ENCODE results near the gene DYSF.

DYSF gene

DNA sequence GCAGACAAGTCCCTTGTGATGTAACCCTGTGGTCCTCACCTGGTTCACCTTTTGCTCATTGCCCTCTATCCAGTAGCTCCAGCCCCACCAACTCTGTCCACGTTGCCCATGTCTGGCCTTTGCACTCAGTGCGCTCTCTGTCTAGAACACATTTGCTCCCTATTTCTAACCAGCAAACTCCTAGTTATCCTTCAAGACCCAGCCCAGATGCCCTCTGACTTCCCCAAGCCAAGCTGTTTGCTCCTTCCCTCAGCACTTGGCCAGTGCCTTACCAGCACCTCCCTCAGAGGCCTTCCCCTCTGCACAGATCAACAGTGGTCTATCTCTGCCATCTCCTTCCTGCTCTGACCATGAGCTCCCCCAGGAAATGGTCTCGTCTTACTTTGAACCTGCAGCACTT is 137.7 kb downstream of the DYSF start:
- Histone ChIP-seq H3K9me3 (ENCODE audit: control insufficient read depth, insufficient read depth, low read depth, low read length) (no peaks in the 10 kb centered on the region), H3K4me3 (ENCODE audit: low read depth, low read length) (no peak overlapping the region), H3K27ac (ENCODE audit: extremely low read depth, low read depth, low read length) (no peak overlapping the region), H3K4me1 (ENCODE audit: control insufficient read depth, insufficient read depth, low read length) (no peaks in the 10 kb centered on the region), H3K36me3 (ENCODE audit: control insufficient read depth in 2 of 2, insufficient read depth in 1 of 2, low read length in 2 of 2) (no peaks in the 10 kb centered on the region)
- TF ChIP-seq ZBTB48 (tag by site-specific recombination; IDR thresholded peaks at IDR 0.05) (no peak), ZFP3 (tag by site-specific recombination; IDR thresholded peaks at IDR 0.05; ENCODE audit: low read depth) (peak; percentile 53; the same call in 1 of the 2 replicates), GLIS1 (tag by site-specific recombination; IDR thresholded peaks at IDR 0.05) (no peak)
- POLR2A ChIA-PET = no interaction called here
- CTCF ChIA-PET = no interaction called here

DNA sequence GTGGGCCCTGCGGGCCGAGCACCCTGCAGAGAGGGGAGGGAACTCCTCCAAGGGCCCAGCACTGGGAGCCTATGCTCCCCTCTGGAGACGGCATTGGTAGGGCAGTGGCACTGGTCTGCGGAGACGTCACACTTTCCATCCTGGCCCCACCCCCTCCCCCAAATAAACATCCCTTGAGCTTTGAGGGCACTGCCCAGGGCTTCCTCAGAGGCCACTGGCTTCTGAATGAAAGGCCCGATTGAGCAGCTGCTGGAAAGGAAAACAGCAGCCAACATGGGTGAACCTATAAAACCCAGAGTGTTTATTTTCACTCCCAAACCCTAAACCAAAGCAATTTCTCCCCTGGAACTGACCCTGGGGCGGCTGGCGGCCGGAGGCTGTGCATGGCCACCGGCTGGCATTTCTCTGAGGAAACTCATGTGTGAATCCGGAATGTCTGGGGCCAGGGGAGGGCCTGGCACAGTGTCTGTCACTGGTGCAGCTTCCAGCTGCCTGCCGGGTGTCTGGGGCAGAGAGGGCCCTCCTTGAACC is 138.9 kb downstream of the DYSF start:
- TF ChIP-seq BCL11A (tag by site-specific recombination; IDR thresholded peaks at IDR 0.05; ENCODE audit: low read depth) (no peak), SP2 (tag by site-specific recombination; IDR thresholded peaks at IDR 0.05) (no peak), SCRT2 (tag by site-specific recombination; IDR thresholded peaks at IDR 0.05) (no peak), ZNF214 (tag by site-specific recombination; IDR thresholded peaks at IDR 0.05; ENCODE audit: borderline replicate concordance) (no peak), ZFHX2 (tag by site-specific recombination; conservative IDR thresholded peaks at IDR 0.05) (no peak), GLI4 (tag by site-specific recombination; IDR thresholded peaks at IDR 0.05) (no peak), ZNF394 (tag by site-specific recombination; IDR thresholded peaks at IDR 0.05; ENCODE audit: borderline replicate concordance) (no peak), HOXD13 (CRISPR knock-in tag; IDR thresholded peaks at IDR 0.05; ENCODE audit: borderline replicate concordance) (no peak), ZNF707 (tag by site-specific recombination; IDR thresholded peaks at IDR 0.05) (no peak)
- TF ChIP-seq, protein P1, sequence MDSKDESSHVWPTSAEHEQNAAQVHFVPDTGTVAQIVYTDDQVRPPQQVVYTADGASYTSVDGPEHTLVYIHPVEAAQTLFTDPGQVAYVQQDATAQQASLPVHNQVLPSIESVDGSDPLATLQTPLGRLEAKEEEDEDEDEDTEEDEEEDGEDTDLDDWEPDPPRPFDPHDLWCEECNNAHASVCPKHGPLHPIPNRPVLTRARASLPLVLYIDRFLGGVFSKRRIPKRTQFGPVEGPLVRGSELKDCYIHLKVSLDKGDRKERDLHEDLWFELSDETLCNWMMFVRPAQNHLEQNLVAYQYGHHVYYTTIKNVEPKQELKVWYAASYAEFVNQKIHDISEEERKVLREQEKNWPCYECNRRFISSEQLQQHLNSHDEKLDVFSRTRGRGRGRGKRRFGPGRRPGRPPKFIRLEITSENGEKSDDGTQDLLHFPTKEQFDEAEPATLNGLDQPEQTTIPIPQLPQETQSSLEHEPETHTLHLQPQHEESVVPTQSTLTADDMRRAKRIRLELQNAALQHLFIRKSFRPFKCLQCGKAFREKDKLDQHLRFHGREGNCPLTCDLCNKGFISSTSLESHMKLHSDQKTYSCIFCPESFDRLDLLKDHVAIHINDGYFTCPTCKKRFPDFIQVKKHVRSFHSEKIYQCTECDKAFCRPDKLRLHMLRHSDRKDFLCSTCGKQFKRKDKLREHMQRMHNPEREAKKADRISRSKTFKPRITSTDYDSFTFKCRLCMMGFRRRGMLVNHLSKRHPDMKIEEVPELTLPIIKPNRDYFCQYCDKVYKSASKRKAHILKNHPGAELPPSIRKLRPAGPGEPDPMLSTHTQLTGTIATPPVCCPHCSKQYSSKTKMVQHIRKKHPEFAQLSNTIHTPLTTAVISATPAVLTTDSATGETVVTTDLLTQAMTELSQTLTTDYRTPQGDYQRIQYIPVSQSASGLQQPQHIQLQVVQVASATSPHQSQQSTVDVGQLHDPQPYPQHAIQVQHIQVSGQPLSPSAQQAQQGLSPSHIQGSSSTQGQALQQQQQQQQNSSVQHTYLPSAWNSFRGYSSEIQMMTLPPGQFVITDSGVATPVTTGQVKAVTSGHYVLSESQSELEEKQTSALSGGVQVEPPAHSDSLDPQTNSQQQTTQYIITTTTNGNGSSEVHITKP (tag by site-specific recombination; IDR thresholded peaks at IDR 0.05) = no peak
- TF ChIP-seq, protein P2, sequence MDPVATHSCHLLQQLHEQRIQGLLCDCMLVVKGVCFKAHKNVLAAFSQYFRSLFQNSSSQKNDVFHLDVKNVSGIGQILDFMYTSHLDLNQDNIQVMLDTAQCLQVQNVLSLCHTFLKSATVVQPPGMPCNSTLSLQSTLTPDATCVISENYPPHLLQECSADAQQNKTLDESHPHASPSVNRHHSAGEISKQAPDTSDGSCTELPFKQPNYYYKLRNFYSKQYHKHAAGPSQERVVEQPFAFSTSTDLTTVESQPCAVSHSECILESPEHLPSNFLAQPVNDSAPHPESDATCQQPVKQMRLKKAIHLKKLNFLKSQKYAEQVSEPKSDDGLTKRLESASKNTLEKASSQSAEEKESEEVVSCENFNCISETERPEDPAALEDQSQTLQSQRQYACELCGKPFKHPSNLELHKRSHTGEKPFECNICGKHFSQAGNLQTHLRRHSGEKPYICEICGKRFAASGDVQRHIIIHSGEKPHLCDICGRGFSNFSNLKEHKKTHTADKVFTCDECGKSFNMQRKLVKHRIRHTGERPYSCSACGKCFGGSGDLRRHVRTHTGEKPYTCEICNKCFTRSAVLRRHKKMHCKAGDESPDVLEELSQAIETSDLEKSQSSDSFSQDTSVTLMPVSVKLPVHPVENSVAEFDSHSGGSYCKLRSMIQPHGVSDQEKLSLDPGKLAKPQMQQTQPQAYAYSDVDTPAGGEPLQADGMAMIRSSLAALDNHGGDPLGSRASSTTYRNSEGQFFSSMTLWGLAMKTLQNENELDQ (tag by site-specific recombination; IDR thresholded peaks at IDR 0.05; ENCODE audit: low read depth) = no peak
- TF ChIP-seq, protein P3, sequence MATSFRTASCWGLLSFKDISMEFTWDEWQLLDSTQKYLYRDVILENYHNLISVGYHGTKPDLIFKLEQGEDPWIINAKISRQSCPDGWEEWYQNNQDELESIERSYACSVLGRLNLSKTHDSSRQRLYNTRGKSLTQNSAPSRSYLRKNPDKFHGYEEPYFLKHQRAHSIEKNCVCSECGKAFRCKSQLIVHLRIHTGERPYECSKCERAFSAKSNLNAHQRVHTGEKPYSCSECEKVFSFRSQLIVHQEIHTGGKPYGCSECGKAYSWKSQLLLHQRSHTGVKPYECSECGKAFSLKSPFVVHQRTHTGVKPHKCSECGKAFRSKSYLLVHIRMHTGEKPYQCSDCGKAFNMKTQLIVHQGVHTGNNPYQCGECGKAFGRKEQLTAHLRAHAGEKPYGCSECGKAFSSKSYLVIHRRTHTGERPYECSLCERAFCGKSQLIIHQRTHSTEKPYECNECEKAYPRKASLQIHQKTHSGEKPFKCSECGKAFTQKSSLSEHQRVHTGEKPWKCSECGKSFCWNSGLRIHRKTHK (tag by site-specific recombination; IDR thresholded peaks at IDR 0.05) = no peak
- Histone ChIP-seq H3K9me3 (ENCODE audit: control insufficient read depth, insufficient read depth, low read depth, low read length) (no peaks in the 10 kb centered on the region), H3K27ac (ENCODE audit: extremely low read depth, low read depth, low read length) (no peak overlapping the region), H3K36me3 (ENCODE audit: control insufficient read depth in 2 of 2, insufficient read depth in 1 of 2, low read length in 2 of 2) (no peaks in the 10 kb centered on the region), H3K4me3 (ENCODE audit: low read depth, low read length) (no peak overlapping the region), H3K4me1 (ENCODE audit: control insufficient read depth, insufficient read depth, low read length) (no peaks in the 10 kb centered on the region)
- ChIA-PET CTCF (no interaction called here), POLR2A (no interaction called here)

DNA sequence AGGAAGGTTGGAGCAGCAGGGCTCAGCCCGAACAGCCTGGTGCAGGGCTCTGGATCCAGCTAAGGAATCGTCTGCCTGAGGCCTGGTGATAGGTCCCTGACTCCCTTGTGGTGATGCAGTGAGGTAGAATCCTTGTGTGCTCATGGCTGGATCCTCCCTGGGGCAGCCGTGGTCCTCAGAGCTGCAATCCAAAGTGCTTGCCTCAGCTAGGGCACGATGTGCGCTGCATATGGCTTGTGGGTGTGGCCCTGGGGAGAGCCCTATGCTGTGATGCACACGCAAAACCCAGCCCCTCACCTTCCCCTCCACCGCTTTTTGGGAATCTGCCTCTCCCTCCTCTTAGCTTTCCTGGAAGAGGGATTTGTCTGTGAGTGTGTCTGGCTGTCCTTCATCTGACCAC is 142.2 kb downstream of the DYSF start:
- Histone ChIP-seq H3K9me3 (ENCODE audit: control insufficient read depth, insufficient read depth, low read depth, low read length) (no peaks in the 10 kb centered on the region), H3K27ac (ENCODE audit: extremely low read depth, low read depth, low read length) (no peak overlapping the region), H3K4me3 (ENCODE audit: low read depth, low read length) (no peak overlapping the region), H3K4me1 (ENCODE audit: control insufficient read depth, insufficient read depth, low read length) (no peaks in the 10 kb centered on the region), H3K36me3 (ENCODE audit: control insufficient read depth in 2 of 2, insufficient read depth in 1 of 2, low read length in 2 of 2) (no peaks in the 10 kb centered on the region)
- ChIA-PET POLR2A (no interaction called here), CTCF (no interaction called here)
- TF ChIP-seq ZNF830 (tag by site-specific recombination; IDR thresholded peaks at IDR 0.05; ENCODE audit: low read depth) (no peak), ZNF658 (tag by site-specific recombination; IDR thresholded peaks at IDR 0.05) (no peak), ZNF2 (tag by site-specific recombination; IDR thresholded peaks at IDR 0.05) (no peak), ZNF777 (tag by site-specific recombination; IDR thresholded peaks at IDR 0.05; ENCODE audit: borderline replicate concordance) (no peak), ZNF157 (tag by site-specific recombination; IDR thresholded peaks at IDR 0.05) (no peak), ZNF302 (tag by site-specific recombination; IDR thresholded peaks at IDR 0.05; ENCODE audit: low read depth) (no peak), ZNF140 (tag by site-specific recombination; IDR thresholded peaks at IDR 0.05) (no peak), ZNF664 (tag by site-specific recombination; IDR thresholded peaks at IDR 0.05) (no peak), ZNF707 (tag by site-specific recombination; IDR thresholded peaks at IDR 0.05) (no peak), ZNF747 (tag by site-specific recombination; IDR thresholded peaks at IDR 0.05) (no peak)
- TF ChIP-seq, protein P4, sequence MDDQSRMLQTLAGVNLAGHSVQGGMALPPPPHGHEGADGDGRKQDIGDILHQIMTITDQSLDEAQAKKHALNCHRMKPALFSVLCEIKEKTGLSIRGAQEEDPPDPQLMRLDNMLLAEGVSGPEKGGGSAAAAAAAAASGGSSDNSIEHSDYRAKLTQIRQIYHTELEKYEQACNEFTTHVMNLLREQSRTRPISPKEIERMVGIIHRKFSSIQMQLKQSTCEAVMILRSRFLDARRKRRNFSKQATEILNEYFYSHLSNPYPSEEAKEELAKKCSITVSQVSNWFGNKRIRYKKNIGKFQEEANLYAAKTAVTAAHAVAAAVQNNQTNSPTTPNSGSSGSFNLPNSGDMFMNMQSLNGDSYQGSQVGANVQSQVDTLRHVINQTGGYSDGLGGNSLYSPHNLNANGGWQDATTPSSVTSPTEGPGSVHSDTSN (CRISPR knock-in tag; IDR thresholded peaks at IDR 0.05) = no peak

All from HEK293 (cell line).